GM10266 (cell line): ENCODE data around the gene WDR93.

Experiments
- DNase-seq: peaks from one replicate; pipeline ENCODE4 v3.0.0; 2012; ENCODE audit errors: extremely low spot score
- CTCF ChIP-seq: IDR thresholded peaks from 2 replicates; pipeline ENCODE4 v1.5.1; 2012; ENCODE audit warnings: mild to moderate bottlenecking, low read depth; ENCODE audit not compliant: control insufficient read depth, insufficient read depth; ENCODE audit errors: missing control alignments

Gene WDR93

GRCh38 chr15:89648106-89649012 is 42.3 kb upstream of the WDR93 start:
- TF ChIP-seq CTCF, result no peak
- no peak for DNase-seq

DNA sequence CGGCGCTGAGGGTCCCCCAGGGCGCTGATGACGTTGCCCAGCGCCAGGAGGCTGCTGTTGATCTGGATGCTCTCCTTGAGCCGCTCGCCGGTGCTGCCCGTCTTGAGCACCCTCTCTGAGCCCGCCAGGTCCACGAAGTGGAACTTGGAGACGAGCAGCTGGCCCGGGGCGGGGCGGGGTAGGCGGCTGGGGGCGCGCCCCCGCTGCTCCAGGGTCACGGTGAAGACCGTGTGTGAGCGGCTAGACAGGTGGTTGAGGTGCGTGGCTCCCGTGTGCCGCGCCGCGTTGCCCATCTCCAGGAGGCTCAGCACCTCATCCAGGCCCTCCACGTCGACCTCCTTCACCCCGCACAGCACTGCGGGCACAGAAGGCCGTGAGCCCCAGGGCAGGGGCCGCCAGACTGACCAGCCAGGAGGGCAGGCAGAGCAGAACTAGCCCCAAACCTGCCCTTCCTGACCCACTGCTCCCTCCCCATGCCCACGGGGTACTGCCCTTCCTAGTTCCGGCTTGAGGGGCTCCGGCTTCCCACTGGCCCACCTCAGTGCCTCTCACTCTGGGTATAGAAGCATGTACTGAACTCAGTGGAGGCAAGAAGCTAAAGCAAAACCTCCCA is 41.5 kb upstream of the WDR93 start:
- TF ChIP-seq CTCF, result no peak
- no peak for DNase-seq

GRCh38 chr15:89649716-89650115 is 40.9 kb upstream of the WDR93 start:
- no peak for TF ChIP-seq CTCF
- no peak for DNase-seq

DNA sequence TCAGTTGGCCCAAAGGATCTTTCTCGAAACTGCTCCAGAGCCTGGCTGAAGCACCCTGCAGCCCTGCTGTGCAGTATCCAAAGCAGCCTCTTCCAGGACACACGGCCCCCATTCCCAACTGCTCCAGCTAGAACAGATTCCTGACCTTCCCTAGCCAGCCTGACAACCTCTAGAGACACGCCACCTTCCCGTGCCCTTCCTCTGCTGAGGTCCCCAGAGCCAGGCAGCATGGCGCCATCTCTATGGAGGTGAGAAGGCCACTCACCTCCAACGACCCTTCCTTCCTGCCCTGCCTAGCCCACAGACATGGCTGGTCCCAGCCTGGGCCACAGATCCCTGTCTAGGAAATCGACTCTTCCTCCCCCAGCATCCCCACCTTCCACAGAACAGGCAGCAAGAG is 38.5 kb upstream of the WDR93 start:
- DNase-seq, result no peak
- TF ChIP-seq CTCF, result no peak

DNA sequence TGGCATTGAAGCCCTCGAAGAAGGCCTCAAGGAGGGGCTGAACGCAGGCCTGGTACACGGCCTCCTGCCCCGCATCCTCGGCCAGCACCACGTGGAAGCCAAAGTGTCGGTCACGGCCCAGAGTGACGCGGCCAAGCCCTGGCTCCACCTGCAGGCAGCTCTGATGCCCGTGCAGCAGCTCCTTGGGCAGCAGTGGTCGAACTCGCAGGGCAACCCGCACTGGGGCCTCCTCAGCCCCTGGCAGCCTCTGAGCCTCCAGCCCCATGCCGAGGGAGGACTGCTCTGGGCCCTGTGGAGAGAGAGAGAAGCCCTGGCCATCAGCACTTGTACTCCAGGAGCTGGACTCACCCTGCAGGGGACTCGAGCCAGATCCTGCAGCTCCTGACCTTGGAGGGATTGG is 37.9 kb upstream of the WDR93 start:
- TF ChIP-seq CTCF, result no peak

DNA sequence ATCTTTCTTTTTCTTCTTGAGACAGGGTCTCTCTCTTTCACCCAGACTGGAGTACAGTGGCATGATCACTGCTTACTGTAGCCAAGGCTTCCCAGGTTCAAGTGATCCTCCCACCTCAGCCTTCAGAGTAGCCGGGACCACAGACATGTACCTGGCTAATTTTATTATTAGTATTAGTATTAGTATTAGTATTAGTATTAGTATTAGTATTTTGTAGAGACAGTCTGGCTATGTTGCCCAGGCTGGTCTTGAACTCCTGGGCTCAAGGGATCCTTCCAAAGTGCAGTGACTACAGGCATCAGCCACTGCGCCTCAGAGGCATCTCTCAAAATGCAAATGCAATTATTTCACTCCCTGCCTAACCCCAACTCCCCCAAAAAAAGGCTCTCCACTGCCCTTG is 37.0 kb upstream of the WDR93 start:
- DNase-seq, result no peak
- TF ChIP-seq CTCF, result no peak

More for the DNA sequence above, 37.9 kb upstream of the WDR93 start:
- no peak for DNase-seq

DNA sequence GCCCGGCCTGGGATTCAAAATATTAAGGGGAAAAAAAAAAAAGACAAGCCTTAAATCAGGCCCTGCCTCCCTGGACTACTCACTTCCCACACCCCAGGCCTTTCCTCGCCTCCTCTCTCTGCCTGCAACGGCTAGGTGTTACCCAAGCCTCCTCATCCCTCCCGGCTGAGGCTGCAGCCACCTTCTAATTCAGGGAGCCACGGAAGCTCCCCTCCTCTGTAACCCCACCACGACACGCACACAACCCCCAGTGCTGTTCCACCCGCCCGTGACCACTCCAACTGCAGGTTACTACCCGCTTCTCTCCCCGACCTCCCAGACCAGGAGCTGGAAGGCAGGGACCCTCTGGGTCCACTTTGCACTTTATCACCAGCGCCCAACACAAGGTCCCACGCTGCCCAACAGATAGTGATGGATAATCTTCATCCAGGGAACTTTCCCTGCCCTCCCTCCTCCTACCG is 36.3 kb upstream of the WDR93 start:
- DNase-seq, result no peak

More for the DNA sequence above, 36.3 kb upstream of the WDR93 start:
- TF ChIP-seq CTCF, result no peak
